Type B pancreatic cell (in vitro differentiated cells): ENCODE measurements around the gene COA8. TPM values are rescaled to one million over a fixed set of nuclear protein-coding genes. Genes with fewer than 3 reads are reported as not detected.
"Not testable (repeated sequence)": the region's sequence is repeated elsewhere in the genome, so short reads cannot be mapped to it uniquely, and the experiment has no call there.

Experiments
- DNase-seq: peaks from one replicate; pipeline ENCODE4 v3.0.0; 2021; ENCODE audit warnings: mixed read lengths; ENCODE audit not compliant: unreplicated experiment; ENCODE audit errors: extremely low spot score
- H3K27ac Mint-ChIP-seq: 2 replicates; pipeline ENCODE4 v1.8.0; 2021; ENCODE audit warnings: mild to moderate bottlenecking, mixed read lengths
- H3K27me3 Mint-ChIP-seq: 2 replicates; pipeline ENCODE4 v1.8.0; 2021; ENCODE audit warnings: mixed read lengths
- H3K36me3 Mint-ChIP-seq: 2 replicates; pipeline ENCODE4 v1.8.0; 2021; ENCODE audit warnings: mixed read lengths
- H3K4me1 Mint-ChIP-seq: one replicate; pipeline ENCODE4 v1.8.0; 2021; ENCODE audit warnings: mixed read lengths; ENCODE audit not compliant: unreplicated experiment
- H3K4me3 Mint-ChIP-seq: 2 replicates; pipeline ENCODE4 v1.8.0; 2021; ENCODE audit warnings: mild to moderate bottlenecking, mixed read lengths
- H3K9me3 Mint-ChIP-seq: 2 replicates; pipeline ENCODE4 v1.8.0; 2021; ENCODE audit warnings: mixed read lengths
- CTCF ChIP-seq: fragments of 200-600 bp; sonication (generic); conservative IDR thresholded peaks from 2 replicates; pipeline ENCODE4 v1.5.0; 2021; ENCODE audit warnings: antibody characterized with exemption, mild to moderate bottlenecking
- total RNA-seq: library from RNA; stranded (reverse); gene quantifications from 2 replicates; pipeline ENCODE4 v1.2.1, GENCODE V29; 2021; ENCODE audit warnings: low replicate concordance

Gene COA8
- total RNA-seq, 1 donor from 2014 or later: 42.5 TPM

GRCh38 chr14:103606963-103607668 lies 44.4 kb downstream of the COA8 start:
- Mint-ChIP-seq H3K27ac (peak overlapping the region; percentile 29), H3K27me3 (peaks cover 15% of the 10 kb centered on the region), H3K4me1 (peaks cover 11% of the 10 kb centered on the region), H3K4me3 (peak overlapping the region; percentile 71), H3K36me3 (no peaks in the 10 kb centered on the region), H3K9me3 (peaks cover 7% of the 10 kb centered on the region)
- no peak for DNase-seq
- TF ChIP-seq CTCF: no peak

- TF ChIP-seq CTCF: no peak
- H3K9me3 Mint-ChIP-seq: peaks cover 7% of the 10 kb centered on the region
- H3K27ac Mint-ChIP-seq: no peak overlapping the region
- peaks cover 15% of the 10 kb centered on the region for H3K27me3 Mint-ChIP-seq
- no peak overlapping the region for H3K4me3 Mint-ChIP-seq
- H3K4me1 Mint-ChIP-seq: peaks cover 11% of the 10 kb centered on the region
- DNase-seq: no peak
- no peaks in the 10 kb centered on the region for H3K36me3 Mint-ChIP-seq
Measured at GRCh38 chr14:103607822-103608221, 45.1 kb downstream of the COA8 start.

GRCh38 chr14:103609081-103609480 lies 46.3 kb downstream of the COA8 start:
- peaks cover 11% of the 10 kb centered on the region for H3K4me1 Mint-ChIP-seq

GRCh38 chr14:103611215-103611614 lies 48.5 kb downstream of the COA8 start:
- Mint-ChIP-seq H3K27ac (no peak overlapping the region), H3K9me3 (peaks cover 7% of the 10 kb centered on the region), H3K36me3 (no peaks in the 10 kb centered on the region), H3K4me1 (peaks cover 11% of the 10 kb centered on the region), H3K27me3 (peaks cover 15% of the 10 kb centered on the region), H3K4me3 (no peak overlapping the region)
- DNase-seq: no peak
- no peak for TF ChIP-seq CTCF

More at GRCh38 chr14:103609081-103609480, 46.3 kb downstream of the COA8 start:
- not testable (repeated sequence) for DNase-seq, H3K4me3 Mint-ChIP-seq, H3K36me3 Mint-ChIP-seq, H3K27ac Mint-ChIP-seq, H3K9me3 Mint-ChIP-seq
- peaks cover 15% of the 10 kb centered on the region for H3K27me3 Mint-ChIP-seq

GRCh38 chr14:103613517-103613916 lies 50.8 kb downstream of the COA8 start:
- no peak for DNase-seq
- Mint-ChIP-seq H3K4me1 (no peaks in the 10 kb centered on the region), H3K9me3 (peaks cover 7% of the 10 kb centered on the region), H3K4me3 (no peak overlapping the region), H3K36me3 (no peaks in the 10 kb centered on the region), H3K27me3 (peaks cover 3% of the 10 kb centered on the region), H3K27ac (no peak overlapping the region)
- TF ChIP-seq CTCF: no peak

- no peaks in the 10 kb centered on the region for H3K27me3 Mint-ChIP-seq
- H3K27ac Mint-ChIP-seq: no peak overlapping the region
Measured at GRCh38 chr14:103616635-103617300, 54.0 kb downstream of the COA8 start.

More at GRCh38 chr14:103616635-103617300, 54.0 kb downstream of the COA8 start:
- TF ChIP-seq CTCF: no peak
- H3K4me1 Mint-ChIP-seq: no peaks in the 10 kb centered on the region
- no peak overlapping the region for H3K4me3 Mint-ChIP-seq
- H3K36me3 Mint-ChIP-seq: no peaks in the 10 kb centered on the region
- no peak for DNase-seq
- no peaks in the 10 kb centered on the region for H3K9me3 Mint-ChIP-seq
